CD4-positive, alpha-beta T cell treated with Interleukin-1 beta for 1 hour (primary cell): Measurements from ENCODE around the gene SLC22A15.
A peak's percentile ranks its signal among the peaks of the same experiment; 100 is the strongest.
"Not testable (repeated sequence)": the region's sequence is repeated elsewhere in the genome, so short reads cannot be mapped to it uniquely, and the experiment has no call there.

Source experiments
- DNase-seq, 2 donors: peaks; one replicate each; pipeline ENCODE4 v3.0.0-alpha.2; 2020 to 2022

Gene SLC22A15

DNA sequence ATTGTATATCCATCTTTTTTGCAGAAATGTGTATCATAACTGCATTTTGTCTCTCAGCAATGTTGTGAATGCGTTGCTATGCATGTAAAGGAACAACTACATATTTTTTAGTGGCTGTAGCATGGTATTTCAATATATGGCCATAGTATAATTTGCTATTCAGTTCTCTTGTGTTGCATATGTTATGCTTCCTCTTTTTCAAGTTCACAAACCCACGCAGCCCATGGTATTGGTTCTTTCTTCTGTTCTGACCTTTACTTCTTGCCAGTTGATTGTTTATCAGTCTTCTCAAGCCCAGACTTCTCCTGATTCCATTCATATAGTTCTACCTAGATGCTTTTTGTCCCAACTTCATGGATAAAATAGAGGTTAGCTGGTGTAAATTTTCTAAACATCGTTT, 6.1 kb downstream of the SLC22A15 start:
- DNase-seq = no peak

DNA sequence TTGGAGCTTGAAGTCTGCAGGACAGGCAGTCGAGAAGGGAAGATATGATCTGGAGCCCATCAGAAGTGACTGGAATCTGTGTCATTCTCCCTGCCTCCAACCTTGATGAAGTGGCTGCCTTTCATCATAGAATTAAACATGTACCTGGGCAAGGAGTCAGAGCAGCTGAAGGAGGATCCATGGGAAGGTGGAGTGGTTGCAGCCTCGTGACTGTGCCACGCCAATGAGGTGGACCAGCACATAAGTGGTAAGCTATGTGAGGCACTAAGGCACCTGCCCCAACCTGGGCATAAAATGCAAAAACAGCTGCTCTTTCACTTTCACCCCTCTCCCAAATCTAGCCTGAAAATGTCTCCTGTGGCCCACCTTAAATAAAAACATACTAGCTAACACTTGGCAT, 7.3 kb downstream of the SLC22A15 start:
- DNase-seq = no peak

DNA sequence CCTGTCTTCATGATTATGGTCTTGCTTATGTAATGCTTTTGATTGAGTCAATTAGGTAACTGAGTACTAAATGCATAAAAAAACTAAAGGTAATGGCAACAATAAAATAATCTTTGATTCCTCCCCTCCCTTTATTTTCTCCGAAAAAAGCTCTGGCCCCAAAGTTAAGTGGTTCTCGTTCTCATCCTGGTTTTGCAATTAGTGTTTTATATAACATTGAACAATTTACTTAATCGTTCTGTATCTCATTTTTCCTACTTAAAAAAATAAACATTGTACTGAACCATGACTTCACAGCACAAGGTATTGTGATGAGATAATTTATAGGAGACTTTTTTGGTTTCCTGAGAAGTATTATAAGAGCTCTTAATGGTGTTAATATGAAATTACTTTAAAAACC, 11.3 kb downstream of the SLC22A15 start:
- DNase-seq = no peak

DNA sequence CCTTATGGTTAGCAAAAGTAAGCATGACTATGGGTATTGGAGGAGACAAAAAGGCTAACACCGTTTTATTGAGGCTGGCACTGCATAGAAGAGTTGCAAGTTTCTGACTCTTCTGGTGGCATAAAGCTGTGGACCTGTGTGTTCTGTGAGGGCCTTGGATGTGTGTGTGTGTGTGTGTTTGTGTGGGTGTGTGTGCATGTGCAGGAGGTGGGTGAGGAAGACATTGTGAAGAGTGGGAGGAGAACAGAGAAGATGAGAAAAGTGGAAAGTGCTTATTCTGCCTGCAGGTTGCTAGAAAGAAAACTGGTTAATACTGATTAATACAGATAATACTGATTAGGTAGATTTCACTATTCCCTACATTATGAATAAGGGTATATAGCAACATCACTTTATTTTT, 12.6 kb downstream of the SLC22A15 start:
- no peak for DNase-seq

DNA sequence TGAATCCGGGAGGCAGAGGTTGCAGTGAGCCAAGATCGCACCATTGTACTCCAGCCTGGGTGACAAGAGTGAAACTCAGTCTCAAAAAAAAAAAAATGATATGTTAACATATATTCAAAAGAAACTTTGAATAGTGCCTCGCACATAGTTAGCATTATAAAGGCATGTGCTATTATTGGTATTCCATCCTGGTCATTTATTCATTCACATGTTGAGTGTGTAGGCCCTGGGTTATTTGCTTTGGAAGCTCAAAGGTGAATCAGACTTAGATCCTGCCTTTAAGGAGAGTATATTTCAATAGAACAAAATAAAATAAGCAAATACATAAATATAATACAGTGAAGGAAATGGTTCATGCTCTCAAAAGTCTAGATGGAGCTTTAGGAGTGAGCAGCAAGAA, 13.4 kb downstream of the SLC22A15 start:
- DNase-seq = no peak

DNA sequence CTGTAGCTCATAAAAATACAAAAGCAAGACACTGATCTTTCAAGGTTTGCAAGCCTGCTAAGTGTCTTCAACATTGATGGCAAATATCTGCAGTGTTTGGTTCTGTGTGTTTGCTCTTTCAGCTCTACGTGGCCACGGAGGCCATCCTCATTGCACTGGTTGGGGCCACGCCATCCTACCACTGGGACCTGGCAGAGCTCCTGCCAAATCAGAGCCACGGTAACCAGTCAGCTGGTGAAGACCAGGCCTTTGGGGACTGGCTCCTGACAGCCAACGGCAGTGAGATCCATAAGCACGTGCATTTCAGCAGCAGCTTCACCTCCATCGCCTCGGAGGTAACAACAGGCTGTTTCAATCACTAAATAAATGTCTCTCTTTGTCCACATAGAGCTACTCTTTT, 15.6 kb downstream of the SLC22A15 start:
- no peak for DNase-seq

DNA sequence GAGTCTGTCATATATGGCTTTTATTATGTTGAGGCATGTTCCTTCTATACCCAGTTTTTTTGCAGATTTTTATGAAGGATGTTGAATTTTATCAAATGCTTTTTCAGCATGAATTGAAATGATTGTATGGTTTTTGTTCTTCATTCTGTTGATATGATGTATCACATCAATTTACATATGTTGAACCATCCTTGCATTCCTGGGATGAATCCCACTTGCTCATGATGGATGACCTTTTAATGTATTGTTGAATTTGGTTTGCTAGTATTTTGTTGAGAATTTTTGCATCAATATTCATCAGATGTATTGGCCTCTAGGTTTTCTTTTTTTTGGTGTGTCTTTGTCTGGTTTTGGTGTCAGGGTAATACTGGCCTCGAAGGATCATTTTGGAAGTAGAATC, 21.6 kb downstream of the SLC22A15 start:
- not testable (repeated sequence) for DNase-seq

DNA sequence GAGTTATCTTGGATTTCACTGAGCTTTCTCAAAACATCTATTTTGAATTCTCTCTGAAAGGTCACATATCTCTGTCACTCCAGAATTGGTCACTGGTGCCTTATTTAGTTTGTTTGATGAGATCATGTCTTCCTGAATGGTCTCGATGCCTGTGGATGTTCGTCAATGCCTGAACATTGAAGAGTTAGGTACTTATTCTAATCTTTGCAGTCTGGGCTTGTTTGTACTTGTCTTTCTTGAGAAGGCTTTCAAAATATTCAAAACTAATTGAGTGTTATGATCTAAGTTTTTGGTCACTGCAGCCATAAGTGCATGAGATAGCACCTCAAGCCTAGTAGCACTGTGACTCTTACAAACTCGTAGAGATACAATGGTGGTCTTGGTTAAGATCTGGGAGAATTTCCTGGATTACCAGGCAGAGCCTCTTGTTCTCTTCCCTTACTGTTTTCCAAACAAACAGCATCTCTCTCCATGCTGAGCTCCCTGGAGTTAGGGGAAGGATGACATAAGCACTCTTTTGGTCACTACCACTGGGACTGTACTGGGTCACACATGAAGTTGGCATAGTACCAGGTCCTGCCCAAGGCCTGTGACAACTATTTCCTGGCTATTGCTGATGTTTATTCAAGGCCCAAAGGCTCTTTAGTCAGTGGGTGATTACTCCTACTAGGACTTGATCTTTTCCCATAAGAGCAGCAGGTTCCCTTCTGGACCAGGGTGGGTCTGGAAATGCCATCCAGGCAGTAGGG, 25.6 kb downstream of the SLC22A15 start:
- DNase-seq = no peak

DNA sequence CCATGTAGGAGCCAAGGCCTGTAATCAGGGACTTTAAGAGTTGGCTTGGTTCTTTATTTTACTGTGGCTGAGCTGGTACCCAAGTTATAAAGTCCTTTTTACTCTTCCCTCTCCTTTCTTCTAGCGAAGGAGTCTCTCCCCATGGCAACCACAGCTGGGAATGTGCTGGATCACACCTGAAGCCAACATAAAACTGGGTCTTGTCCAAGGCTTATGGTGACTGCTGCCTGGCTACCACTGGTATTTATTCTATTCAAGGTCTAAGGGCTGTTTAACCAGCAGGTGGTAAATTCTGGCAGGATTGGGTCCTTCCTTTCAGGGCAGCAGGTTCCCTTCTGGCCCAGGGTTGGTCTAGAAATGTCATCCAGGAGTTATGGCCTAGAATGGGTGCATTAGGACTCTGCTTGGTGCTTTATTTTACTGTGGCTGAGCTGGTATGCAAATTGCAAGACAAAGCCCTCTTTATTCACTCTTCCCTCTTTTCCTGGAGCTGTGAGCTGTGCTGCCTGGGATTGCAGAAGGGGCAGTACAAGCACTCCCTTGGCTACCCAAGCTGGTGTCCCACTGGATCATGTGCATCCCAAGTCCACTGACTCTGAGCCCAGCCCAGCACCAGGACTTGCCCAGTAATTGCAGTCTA, 26.6 kb downstream of the SLC22A15 start:
- DNase-seq = no peak

DNA sequence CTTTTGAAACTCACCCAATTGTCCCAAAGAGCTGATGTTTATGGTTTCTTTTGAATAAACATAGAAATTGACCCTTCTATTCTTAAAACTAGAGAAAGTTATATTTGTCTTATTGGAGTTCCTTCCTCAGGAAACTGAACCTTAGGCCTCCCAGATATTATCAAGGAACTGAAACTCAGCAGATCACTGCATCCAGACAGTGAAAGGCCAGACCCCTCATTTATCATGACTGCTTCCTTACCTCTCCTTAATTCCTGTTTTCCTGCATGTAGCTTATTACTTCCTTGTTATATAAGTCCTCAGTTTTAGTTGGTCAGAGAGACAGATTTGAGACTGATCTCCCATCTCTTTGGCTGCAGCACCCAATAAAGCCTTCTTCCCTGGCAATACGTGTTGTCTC, 27.5 kb downstream of the SLC22A15 start:
- DNase-seq = no peak

DNA sequence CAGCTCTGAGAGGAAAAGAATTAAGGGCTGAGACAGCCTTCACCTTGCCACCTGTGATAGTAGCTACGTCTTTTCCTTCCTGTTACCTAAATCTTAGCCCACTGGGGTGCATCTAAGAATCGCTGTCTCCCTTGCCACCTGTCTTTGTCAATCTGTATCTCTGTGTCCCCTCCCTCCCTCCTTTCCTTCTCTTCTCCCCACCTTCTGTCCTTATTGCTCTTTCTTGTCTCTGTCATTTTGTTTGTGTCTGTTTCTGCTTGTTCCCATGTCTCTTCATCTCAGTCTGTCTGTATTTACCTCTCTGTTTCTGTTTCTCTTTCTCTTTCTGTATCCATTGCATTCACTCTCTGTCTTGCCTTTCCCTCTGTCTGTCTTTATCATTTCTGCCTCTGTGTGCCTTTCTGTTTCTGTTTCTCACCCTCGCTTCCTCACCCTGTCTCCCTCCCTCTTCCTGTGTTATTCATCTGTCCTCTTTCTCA, 30.2 kb downstream of the SLC22A15 start:
- peak in 1 of 2 donors; percentile 31 for DNase-seq

DNA sequence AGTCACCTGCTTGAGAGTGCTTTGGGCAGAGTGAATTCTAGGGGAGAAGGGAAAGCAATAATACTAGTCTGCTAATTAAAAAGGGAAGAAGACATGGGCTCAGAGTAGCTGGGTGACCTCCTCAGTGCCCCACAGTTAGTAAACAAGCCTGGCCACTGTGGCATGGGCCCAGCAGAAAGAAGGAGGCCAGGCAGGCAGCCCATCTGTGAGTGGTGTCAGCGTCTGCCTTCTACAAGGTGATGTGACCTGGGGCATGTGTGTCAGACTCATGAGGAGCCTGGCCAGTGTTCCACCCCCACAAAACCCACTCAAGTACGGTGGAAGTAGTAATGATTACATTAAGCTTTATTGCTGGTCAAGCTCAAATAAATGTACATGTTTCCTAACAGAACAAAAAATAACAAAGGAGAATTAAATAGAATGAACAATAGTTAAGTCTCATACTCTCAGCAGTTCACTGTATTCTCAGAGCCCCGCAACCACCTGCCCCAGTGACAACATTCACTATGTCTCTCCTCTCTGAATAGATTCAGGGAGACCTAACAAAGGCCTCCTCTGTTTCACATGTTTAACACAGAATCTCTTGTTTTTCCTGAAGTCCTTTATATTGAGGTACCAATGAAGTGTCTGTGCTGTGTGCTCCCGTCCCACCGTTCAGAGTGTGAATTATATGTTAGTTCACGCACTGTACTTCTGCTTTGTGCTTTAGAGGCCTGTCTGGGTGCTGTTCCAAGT, 32.5 kb downstream of the SLC22A15 start:
- no peak for DNase-seq

DNA sequence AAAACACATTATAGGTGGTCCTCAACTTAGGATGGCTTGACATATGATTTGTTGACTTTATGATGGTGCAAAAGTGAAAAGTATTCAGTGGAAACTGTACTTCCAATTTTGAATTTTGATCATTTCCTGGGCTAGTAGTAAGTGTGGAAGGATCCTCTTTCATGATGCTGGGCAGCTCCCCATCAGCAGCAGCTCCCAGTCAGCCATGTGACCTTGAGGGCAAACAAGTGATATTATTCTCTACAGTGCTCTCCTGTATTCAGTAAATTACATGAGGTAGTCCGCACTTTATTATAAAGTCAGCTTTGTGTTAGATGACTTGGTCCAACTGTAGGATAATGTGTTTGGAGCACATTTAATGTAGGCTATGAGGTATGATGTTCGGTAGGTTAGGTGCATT, 36.4 kb downstream of the SLC22A15 start:
- no peak for DNase-seq

DNA sequence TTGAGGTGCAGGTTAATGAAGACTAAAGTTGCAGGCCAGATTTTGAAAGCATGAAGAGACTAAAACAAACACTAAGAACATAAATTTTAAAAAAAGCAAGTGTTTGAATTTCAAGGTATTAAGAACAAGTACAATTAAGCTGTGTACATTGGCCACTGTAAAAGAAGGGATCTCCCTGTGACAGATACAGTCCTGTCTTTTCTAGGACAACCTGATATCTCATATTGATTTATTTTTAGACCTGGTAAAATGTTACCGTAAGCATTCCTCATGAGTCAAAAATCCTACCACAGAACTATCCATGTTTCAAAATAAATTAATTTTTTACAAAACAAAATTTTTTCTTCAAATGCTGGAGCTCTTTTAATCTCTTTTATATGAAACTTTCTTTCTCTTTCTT, 39.4 kb downstream of the SLC22A15 start:
- no peak for DNase-seq

DNA sequence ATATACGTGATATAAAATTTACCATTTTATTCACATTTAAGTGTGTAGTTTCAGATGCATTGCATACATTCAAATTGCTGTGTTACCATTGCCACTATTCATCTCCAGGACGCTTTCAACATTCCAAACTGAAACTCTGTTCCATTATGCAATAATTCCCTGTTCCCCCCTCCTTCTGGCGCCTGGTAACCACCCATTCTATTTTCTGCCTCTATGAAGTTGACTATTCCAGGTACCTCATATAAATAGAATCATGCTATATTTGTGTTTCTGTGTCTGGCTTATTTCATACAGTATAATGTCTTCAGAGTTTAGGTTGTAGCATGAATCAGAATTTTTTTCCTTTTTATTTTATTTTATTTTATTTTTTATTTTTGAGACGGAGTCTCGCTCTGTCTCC, 41.7 kb downstream of the SLC22A15 start:
- DNase-seq = no peak

DNA sequence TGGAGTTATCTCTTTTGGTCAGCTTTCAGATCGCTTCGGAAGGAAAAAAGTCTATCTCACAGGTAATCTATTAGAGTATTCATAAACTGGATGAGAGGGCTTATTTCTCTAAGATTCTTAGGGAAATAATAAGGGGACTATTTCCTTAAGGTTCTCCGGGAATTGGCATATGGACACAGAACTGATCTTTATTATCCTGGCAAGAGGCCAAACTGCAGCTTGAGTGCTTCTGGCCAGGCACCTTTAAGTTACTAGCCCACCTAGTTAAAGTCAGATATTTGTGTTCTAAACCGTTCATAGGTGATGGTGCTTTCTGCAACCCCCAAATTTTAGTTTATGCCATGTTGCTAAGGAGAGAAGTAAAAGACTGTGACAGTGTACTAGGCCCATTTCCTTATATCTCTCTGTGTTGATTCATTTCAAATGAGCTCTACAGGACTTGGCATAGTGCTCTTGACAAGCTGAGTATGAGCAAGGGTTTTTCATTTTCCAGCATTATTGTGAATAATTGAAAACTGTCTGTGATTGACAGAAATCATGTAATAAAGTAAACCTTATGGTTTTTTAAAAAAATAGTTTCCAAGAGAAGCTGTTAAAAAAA, 43.4 kb downstream of the SLC22A15 start:
- no peak for DNase-seq

DNA sequence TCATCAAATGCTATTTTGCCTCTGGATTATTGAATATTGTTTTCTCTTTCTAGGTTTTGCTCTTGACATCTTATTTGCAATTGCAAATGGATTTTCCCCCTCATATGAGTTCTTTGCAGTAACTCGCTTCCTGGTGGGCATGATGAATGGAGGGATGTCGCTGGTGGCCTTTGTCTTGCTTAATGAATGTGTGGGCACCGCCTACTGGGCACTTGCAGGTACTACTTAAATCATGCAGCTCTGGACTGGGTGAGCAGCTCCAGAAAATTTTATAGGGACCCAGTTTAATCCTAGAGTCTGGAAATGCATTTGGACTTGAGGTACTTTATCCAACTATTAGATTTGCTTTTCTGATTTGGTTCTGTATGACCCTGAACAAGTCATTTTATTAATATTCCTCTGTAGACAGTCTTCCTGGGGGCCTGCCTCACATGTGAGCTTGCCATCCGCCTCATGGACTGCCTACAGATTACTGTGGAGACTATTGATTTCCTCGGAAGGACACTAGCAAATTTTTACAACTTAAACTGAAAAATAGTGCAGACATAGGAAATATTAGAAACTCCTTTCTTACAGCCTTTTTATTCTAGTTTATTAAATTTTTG, 44.5 kb downstream of the SLC22A15 start:
- DNase-seq = peak; percentile 35 to 38

DNA sequence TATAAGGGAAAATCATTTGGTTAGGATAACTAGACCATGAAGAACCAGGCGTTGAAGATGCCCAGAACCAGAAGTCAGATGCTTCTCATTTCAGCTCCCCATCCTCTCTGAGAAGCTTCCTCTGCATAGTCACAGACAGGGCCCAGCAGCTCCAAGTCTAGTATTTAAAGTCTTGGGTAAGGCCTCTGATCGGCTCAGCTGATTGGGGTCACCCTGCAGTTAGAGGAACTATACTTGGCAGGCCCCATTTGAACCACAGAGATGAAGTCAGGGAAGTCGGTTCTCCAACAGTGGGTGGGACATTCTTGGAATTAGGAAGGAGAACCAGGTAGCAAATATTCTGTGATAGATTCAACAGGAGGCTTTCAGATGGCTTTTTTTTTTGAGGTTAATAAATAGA, 48.3 kb downstream of the SLC22A15 start:
- no peak for DNase-seq

DNA sequence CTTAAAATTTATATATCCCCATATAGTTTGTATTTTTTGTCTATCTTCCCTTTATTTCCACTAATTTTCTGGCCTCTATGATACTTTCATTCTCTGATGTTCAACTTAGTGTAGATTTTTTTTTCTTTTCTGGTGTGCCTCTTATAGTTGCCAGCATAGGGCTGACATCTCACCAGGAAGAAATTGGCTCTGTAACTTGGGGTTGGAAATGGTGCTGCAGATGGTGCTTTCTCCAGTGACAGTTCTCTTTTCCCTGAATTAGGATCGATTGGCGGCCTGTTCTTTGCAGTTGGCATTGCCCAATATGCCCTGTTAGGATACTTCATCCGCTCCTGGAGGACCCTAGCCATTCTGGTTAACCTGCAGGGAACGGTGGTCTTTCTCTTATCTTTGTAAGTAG, 50.3 kb downstream of the SLC22A15 start:
- no peak for DNase-seq

DNA sequence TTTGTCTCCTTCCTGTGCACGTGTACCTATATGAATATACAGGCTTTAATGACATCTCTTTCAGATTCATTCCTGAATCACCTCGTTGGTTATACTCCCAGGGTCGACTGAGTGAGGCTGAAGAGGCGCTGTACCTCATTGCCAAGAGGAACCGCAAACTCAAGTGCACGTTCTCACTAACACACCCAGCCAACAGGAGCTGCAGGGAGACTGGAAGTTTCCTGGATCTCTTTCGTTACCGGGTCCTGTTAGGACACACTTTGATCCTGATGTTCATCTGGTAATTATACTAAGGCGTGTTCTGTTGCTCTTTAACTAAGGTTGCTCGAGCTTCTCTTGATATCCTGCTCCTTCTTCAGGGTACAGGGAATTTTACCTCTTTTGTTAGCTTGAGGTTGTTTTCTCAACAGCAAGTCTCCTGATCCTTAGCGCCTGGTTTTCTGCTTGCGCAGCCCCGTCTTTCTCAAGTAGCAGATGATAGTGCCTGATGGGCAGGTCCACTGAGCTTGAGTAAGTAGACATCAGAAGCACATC, 55.1 kb downstream of the SLC22A15 start:
- DNase-seq = no peak

DNA sequence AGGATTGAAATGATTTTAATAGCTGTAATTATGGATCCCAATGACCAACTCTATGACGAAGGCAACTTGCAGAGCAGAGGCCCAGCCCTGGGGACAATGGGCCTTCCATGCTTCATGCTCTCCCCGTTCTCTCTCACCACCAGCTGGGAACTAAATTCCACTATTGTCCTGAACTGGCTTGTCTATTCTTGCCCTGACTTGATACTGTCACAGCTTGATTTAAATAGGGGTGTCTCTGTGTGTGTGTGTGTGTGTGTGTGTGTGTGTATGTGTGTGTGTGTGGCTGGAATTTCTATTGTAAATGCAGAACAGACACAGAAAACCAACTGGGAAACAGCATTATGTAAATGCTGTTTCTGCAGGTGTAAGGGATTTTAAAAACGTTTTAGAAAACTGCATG, 57.0 kb downstream of the SLC22A15 start:
- no peak for DNase-seq

DNA sequence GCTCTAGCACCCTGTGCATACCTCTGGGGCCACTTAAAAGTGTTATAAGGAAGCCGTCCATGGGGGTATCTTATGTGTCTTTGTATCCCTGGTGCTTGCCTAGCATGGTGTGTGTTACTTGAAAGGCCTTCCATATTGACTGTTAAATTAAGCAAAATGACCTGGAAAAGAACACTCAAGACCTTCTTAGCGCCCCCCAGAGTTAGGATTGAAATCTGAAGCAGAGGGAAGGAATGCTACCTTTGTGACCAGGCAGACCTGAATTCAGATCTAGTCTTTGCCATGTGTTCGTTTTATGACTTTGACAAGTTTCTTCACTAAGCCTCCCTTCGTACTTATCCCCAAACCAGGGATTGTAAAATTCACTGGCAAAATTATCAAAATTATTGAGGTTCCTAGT, 59.9 kb downstream of the SLC22A15 start:
- DNase-seq = no peak

DNA sequence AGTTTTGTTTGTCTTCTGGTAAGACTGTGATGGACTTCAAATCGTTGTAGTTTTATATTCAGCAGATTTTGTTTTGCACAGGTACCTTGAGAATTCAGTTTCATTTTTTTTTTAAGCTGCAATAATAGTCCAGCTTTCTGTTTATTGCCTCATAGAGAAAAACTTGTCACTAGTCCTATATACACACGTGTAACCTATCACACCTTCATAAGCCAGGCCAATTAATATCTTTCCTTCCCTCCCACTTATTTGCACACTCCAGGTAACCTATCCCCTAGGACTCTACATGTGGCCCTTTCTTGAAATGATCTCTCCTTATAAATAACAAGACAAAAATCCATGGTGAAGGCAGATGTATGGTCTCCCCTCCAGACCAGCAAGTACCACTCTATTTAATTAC, 62.4 kb downstream of the SLC22A15 start:
- no peak for DNase-seq
